Lung microvascular endothelial cell (primary cell): ENCODE results near the gene MT1B. TPM values are rescaled to one million over a fixed set of nuclear protein-coding genes. Genes with fewer than 3 reads are reported as not detected.
"Not testable (repeated sequence)": the region's sequence is repeated elsewhere in the genome, so short reads cannot be mapped to it uniquely, and the experiment has no call there.

Experiments
- DNase-seq, 2 donors: peaks; one replicate each; pipeline versions ENCODE4 v3.0.0 to v3.0.0-alpha.2; 2010; ENCODE audit warnings: low read depth in 2 of 2
- total RNA-seq: library from RNA; depleted of rRNA; stranded (reverse); fragments of >200 nt; gene quantifications from 2 replicates; pipeline ENCODE4 v1.2.1, GENCODE V29; 2014

Gene MT1B
- total RNA-seq, 1 donor from 2014 or later: not detected

- DNase-seq: peak; percentile 48 to 52
These were observed 13.6 kb upstream of the MT1B start, which contains the start of gene MT1A for GRCh38 chr16:56637814-56638750. Gene MT1A, plus strand, starts transcription at chr16:56638666. Its CDS starts 73 bp downstream, at chr16:56638739.

DNA sequence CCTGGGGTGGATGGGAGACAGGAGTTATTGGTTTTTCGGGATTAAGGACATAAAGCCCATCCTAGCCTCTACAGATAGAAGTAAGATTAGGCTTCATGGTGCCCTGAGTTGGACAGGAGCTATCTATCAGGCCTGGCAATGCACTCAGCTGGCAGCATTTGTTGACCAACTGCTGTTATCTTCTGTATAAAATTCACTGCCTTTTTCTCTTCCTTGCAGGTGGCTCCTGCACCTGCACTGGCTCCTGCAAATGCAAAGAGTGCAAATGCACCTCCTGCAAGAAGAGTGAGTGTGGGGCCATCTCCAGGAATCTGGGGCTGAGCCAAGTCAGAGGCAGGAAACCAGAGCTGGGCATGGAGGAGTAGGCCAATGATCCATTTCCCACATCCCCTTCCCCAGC lies 12.6 kb upstream of the MT1B start:
- no peak for DNase-seq

- no peak for DNase-seq
These were observed 11.6 kb upstream of the MT1B start for GRCh38 chr16:56640076-56640475.

DNA sequence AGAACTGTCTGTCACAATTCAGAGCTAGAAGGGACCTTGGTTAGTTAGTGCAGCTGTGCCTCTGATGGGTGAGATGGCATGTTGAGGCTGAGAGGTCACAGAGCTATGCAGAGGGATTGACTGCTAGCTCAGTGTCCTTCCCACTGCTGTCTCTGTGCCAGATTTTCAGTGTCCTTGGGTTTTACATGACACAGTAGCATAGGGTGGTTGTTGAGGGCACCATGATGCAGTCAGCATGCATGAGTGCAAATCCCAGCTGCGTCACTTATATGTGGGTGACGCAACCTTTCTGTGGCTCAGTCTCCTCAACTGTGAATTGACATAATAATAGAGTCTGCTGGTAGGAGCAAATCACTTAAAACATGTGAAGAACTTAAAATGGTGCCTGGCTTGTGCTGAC lies 10.5 kb upstream of the MT1B start:
- no peak for DNase-seq

DNA sequence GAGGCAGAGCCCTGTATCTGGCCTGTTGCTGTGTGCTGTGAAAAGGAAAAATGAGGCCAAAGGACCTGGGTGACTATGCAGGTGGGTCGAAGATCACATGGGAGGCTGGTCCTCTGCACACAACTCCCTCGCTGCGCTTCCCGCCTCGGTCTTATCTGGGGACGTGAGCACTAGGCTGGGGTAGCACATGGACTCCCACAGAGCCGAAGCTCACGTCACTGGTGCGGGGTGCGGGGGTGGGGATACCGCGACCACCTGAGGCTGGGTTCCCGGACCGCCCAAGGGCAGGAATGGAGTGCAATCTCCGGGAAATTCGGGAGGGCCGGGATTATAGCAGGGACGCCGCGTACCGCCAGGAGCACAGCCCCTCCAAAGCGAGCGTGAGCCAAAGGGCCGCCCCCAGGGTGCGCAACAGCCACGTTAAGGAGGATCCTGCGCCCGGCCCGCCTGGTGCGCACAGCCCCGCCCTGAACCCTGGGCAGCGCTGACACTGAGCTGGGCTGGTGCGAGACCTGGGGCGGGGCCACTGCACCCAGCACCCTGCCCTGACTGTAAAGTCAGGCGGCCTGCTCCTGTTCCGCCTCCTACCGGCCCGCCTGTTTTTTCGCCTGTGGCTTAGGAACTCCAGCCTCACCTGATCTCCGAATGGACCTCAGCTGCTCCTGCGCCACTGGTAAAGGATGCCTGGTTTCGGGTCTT lies 8.5 kb upstream of the MT1B start:
- peak; percentile 23 to 27 for DNase-seq

GRCh38 chr16:56643833-56644232 lies 7.9 kb upstream of the MT1B start:
- DNase-seq: no peak

GRCh38 chr16:56645311-56645710 lies 6.4 kb upstream of the MT1B start:
- DNase-seq: no peak

DNA sequence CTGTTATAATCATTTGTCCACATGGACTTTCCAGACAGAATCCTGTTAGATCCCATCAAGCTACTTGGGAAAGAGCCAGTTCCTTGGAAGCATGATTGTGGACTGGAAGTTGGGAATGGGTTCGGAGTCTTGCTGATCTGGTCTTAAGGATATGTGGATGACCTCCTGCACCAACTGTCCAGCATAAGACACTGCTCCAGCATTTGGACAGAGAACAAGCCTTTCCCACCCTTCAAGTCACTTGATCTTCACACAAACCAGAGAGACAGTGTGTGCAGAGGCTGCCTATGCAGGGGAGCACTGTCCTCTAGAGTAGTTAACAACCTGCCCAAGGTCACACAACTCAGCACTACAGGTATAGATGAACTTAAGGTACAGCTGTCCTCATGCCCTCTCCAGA lies 5.8 kb upstream of the MT1B start:
- DNase-seq: no peak

- no peak for DNase-seq
These were observed 3.9 kb upstream of the MT1B start for GRCh38 chr16:56647641-56648431.

GRCh38 chr16:56649271-56649670 lies 2.4 kb upstream of the MT1B start:
- DNase-seq: no peak

DNA sequence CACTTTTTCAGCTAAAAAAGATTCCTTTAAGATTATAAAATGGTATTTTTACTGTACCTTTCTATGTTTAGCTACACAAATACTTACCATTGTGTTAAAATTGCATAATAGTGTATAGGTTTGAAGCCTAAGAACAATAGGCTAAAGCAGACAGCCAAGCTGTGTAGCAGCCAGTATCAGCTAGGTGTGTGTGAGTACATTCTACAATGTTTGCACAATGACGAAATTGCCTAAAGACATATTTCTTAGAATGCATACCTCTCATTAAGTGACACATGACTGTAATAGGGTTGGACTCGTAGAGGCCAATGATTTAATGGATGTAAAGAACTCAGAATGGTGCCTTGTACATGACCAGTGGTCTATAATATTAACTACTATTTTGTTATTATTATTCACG lies 1.9 kb upstream of the MT1B start:
- DNase-seq: no peak

DNA sequence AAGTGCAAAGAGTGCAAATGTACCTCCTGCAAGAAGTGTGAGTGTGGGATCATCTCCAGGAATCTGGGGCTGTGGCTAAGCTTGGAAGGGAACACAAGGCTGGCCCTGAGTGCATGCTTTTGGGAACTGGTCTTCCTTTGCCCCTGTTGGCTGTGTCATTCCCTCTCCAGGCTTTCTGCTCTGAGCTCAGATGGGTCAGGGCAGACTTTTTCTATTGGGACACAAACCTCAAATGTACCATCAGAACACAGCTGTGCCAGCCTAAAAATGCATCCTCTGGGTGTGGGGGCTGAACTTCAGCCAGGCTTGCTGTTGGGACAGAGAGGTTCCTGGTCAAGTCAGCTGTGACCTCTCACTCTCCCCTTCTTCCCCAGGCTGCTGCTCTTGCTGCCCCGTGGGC lies 914 bp downstream of the MT1B start:
- DNase-seq: no peak

GRCh38 chr16:56653218-56653617 lies 1.5 kb downstream of the MT1B start:
- no peak for DNase-seq

DNA sequence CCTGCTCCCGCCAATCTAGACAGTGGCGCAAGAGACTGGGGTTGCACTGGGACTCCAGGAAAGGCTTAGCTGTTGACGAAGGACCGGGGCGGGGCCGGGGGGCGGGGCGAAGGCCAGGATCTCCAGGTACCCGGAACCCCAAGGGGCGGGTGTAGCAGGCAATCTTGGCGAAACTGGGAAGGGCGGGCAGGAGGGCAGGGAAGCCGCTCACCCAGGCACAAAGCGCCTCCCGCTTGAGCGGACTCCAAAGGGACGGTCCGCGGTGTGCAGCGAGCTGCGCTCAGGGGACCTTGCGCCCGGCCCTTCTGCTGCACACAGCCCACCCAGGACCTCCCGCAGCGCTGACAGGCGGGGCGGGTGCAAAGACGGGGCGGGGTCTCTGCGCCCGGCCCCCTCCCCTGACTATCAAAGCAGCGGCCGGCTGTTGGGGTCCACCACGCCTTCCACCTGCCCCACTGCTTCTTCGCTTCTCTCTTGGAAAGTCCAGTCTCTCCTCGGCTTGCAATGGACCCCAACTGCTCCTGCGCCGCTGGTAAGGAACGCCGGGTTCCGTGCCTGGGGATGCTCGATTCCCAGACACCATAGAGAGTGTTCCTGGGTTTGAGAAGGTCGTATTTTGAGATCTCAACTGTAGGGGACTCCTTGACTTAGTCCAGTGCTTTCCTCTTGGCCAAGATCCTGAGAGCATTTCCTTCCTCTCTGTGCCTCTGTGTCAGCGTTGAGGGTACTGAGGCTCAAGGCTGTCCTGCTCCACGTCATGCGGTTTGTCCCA lies 6.1 kb downstream of the MT1B start, which contains the start of gene MT1F:
Gene MT1F, plus strand, starts transcription at position 405 of the 772 bp plus-strand sequence. Its CDS starts 100 bp downstream, at position 505.
- DNase-seq: peak; percentile 15 to 50

GRCh38 chr16:56658327-56658875 lies 6.7 kb downstream of the MT1B start:
- DNase-seq: peak in 1 of 2 donors; percentile 11

DNA sequence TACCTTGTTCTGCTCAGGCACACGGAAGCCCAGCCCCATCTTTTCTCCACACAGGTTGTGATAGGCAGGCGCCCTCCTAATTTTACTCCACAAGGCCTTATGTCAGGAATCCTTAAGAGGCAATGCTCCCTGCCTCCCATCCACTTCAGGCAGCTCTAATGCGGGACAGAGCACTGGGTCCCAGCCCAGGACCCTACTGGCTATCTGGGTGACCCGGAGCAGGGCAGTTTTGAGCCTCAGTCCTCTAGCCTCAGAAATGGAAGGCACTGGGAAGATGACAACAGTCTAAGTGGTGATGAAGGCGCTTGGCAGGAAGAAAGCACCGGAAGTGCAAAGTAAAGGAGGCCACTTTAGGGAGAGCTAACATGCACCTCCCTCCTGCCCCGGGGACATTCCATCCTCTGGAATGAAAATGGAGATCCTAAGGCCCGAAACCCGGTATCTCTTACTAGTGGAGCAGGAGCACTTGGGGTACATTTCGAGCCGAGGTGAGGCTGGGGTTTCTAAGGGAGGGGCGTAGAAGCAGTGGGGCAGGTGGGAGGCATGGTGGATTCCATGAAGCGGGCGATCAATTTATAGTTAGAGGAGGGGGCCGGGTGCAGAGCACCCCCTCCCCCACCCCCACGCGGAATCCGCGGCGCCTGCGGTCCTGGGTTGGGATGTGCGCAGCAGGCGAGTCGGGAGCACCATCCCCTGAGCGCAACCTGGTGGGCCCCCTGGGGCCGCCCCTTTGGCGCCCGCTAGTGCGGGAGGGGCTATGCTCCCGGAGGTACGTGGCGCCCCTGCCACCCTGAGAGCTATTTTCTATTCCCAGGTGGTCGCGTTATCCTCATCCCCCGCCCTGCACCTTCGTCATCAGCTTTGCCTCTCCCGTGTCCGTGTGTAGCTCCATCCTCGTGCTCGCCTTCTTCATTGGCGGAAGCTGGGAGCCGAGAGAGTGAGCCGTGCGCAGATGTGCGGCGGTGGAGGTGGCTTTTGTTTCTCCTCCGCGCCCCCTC lies 11.0 kb downstream of the MT1B start:
- DNase-seq: no peak

DNA sequence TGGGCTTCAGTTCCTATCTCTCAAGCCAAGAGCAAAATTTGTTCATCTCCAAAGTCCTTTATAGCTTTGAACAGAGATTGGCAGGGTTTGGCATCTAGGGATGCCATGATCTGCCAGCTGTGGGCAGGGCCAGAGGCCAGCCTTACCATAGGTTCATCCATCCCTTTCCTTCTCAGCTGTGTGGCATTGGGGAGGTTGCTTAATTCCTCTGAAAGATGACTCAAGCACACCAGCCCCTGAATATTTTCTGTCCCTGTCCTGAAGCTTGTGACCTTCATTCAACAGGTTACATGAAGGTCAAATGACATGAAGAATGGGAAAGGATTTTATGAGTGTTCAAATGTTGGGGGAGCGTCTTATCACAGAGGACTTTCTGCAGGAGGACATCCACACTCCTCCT lies 12.8 kb downstream of the MT1B start:
- DNase-seq: no peak

DNA sequence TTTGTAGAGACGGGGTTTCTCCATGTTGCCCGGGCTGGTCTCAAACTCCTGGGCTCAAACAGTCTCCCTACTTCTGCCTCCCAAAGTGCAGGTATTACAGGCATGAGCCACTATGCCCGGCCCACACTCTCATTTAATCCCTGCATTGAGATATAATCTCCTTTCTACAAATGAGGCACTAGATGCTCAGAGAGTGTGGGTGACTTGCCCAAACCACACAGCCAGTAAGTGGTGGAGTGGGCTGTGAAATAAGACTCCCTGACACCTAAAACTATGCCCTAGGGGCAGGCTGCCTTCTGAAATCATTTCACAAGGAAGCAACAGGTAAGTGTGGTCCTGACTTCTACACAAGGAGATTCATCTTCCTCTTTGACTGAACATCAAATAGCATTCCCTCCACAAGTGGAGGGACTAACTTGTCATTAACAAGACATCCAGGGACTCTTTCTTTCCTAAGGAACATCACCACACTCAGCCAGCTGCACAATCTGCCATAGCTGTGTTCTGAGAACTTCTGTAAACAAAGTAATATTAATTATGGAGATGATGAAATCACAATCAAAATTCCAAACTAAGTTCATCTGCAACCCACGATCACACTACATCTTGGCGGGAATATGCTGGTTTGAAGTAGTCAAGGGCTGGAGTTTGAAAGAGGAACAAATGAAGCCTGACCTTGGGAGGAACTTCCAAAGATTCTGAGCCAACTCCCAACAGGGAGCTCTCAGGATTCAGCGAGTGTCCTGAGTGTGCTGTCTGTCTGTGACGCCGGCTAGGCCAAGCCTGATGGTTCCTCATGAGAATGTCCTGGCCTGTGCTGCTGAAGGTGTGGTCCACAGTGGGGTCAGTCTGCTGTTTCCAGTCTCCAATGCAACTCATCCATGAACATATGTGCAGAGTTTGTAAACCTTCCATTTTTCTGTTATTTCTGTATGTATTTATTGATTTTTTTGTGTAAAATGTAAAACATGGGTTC lies 13.9 kb downstream of the MT1B start:
- not testable (repeated sequence) for DNase-seq
